Measurements from ENCODE around the gene CHTOP. TPM values are rescaled to one million over a fixed set of nuclear protein-coding genes. Genes with fewer than 3 reads are reported as not detected.

The CHTOP gene
- polyA plus RNA-seq, 1 donor from 2014 or later: 159 TPM

DNA sequence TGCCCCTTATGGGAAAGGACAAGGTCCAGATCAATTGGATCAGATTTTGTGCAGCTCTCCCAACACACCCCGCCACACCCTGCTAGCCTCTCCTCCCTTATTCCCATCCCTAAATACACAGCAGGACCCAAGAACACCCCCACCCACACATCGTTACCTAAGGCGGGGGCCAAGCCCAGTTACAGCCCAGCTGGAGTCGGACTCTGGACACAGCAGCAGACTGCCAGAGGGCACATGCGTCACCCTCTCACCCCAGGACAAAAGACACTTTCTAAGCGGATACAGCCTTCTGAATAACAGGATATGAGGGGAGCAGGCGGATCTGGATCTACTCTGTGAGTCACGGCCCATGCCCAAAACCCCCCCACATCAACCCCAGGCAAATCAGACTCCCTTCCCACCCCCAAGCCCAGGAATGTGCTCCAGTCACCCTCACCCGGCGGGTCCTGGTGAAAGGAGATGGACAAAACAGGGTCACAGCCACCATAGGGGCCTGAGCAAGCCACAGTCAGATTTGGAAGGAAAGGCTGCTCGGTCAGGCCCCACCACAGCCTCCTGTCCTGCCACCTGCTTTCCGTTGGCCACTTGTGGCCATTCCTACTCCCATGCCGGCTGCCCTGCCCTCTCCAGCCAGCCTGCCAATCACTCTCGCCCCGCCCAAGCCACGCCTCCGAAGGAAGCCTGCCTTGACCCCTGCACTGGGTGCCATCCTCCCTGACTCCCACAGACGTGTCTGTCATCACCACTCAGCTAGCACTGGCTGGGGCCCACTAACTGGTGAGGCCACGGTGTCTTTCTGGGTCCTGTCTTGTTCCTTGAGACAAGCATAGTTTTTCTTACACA is 24.9 kb upstream of the CHTOP start:
- no peak overlapping the region for H2AFZ ChIP-seq (ENCODE audit: low read depth, low read length)
- no peaks in the 10 kb centered on the region for H3K79me2 ChIP-seq (replicated peaks; ENCODE audit: insufficient read depth, low read length)
- no peak overlapping the region for H3K27ac ChIP-seq (ENCODE audit: low read length)
- no peaks in the 10 kb centered on the region for H3K27me3 ChIP-seq (ENCODE audit: insufficient read depth, low read depth, low read length)
- H3K4me3 ChIP-seq (ENCODE audit: low read length): no peak overlapping the region
- H3K9me2 ChIP-seq (ENCODE audit: insufficient read depth, low read length): no peaks in the 10 kb centered on the region
- no peaks in the 10 kb centered on the region for H4K20me1 ChIP-seq (ENCODE audit: insufficient read depth)
- H3K4me2 ChIP-seq (ENCODE audit: low read length): no peak overlapping the region
- no peaks in the 10 kb centered on the region for H3F3A ChIP-seq (ENCODE audit: insufficient read depth, low read length, poor library complexity, severe bottlenecking)
- no peaks in the 10 kb centered on the region for H3K9me3 ChIP-seq (ENCODE audit: low read length)
- no peak overlapping the region for H3K9ac ChIP-seq (ENCODE audit: low read length)
- no peak for TF ChIP-seq MXI1 (conservative IDR thresholded peaks at IDR 0.05; ENCODE audit: poor library complexity, severe bottlenecking)
- TF ChIP-seq EP300 (conservative IDR thresholded peaks at IDR 0.05; ENCODE audit: poor library complexity, severe bottlenecking): no peak
- TF ChIP-seq, protein P1, sequence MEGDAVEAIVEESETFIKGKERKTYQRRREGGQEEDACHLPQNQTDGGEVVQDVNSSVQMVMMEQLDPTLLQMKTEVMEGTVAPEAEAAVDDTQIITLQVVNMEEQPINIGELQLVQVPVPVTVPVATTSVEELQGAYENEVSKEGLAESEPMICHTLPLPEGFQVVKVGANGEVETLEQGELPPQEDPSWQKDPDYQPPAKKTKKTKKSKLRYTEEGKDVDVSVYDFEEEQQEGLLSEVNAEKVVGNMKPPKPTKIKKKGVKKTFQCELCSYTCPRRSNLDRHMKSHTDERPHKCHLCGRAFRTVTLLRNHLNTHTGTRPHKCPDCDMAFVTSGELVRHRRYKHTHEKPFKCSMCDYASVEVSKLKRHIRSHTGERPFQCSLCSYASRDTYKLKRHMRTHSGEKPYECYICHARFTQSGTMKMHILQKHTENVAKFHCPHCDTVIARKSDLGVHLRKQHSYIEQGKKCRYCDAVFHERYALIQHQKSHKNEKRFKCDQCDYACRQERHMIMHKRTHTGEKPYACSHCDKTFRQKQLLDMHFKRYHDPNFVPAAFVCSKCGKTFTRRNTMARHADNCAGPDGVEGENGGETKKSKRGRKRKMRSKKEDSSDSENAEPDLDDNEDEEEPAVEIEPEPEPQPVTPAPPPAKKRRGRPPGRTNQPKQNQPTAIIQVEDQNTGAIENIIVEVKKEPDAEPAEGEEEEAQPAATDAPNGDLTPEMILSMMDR (IDR thresholded peaks at IDR 0.05; ENCODE audit: poor library complexity, severe bottlenecking): no peak
- no peak for TF ChIP-seq POLR2AphosphoS5 (IDR thresholded peaks at IDR 0.05)
- no peak for TF ChIP-seq EZH2 (IDR thresholded peaks at IDR 0.05; ENCODE audit: borderline replicate concordance, insufficient read depth, low read length, poor library complexity, severe bottlenecking)
- no peak for TF ChIP-seq RAD21 (conservative IDR thresholded peaks at IDR 0.05)
- no peak for TF ChIP-seq SMC3 (conservative IDR thresholded peaks at IDR 0.05; ENCODE audit: poor library complexity)
- TF ChIP-seq, protein P2, sequence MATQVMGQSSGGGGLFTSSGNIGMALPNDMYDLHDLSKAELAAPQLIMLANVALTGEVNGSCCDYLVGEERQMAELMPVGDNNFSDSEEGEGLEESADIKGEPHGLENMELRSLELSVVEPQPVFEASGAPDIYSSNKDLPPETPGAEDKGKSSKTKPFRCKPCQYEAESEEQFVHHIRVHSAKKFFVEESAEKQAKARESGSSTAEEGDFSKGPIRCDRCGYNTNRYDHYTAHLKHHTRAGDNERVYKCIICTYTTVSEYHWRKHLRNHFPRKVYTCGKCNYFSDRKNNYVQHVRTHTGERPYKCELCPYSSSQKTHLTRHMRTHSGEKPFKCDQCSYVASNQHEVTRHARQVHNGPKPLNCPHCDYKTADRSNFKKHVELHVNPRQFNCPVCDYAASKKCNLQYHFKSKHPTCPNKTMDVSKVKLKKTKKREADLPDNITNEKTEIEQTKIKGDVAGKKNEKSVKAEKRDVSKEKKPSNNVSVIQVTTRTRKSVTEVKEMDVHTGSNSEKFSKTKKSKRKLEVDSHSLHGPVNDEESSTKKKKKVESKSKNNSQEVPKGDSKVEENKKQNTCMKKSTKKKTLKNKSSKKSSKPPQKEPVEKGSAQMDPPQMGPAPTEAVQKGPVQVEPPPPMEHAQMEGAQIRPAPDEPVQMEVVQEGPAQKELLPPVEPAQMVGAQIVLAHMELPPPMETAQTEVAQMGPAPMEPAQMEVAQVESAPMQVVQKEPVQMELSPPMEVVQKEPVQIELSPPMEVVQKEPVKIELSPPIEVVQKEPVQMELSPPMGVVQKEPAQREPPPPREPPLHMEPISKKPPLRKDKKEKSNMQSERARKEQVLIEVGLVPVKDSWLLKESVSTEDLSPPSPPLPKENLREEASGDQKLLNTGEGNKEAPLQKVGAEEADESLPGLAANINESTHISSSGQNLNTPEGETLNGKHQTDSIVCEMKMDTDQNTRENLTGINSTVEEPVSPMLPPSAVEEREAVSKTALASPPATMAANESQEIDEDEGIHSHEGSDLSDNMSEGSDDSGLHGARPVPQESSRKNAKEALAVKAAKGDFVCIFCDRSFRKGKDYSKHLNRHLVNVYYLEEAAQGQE (IDR thresholded peaks at IDR 0.05; ENCODE audit: borderline replicate concordance): no peak
- no peak for TF ChIP-seq TAF1 (IDR thresholded peaks at IDR 0.05; ENCODE audit: low read depth)
- H3K36me3 ChIP-seq (ENCODE audit: insufficient read depth, low read length): no peaks in the 10 kb centered on the region

DNA sequence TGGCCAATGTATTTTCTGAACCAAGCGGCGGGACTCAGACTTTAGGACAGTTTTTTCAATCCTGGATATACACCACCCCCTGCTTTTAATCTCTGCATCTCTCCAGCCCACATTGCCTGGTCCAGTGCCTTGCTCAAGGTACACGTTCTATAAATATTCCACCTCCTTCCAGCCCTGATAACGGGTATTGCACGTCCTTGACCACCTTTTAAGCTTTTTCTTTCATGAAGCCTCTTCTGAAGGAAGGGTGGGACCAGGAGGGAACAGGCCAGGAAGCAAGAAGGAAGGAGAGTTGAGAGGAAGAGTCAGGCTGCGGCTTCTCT is 24.3 kb upstream of the CHTOP start:
- Histone ChIP-seq H3K36me3 (ENCODE audit: insufficient read depth, low read length) (no peaks in the 10 kb centered on the region), H2AFZ (ENCODE audit: low read depth, low read length) (no peak overlapping the region), H3K4me2 (ENCODE audit: low read length) (no peak overlapping the region), H4K20me1 (ENCODE audit: insufficient read depth) (no peaks in the 10 kb centered on the region), H3F3A (ENCODE audit: insufficient read depth, low read length, poor library complexity, severe bottlenecking) (no peaks in the 10 kb centered on the region), H3K79me2 (replicated peaks; ENCODE audit: insufficient read depth, low read length) (no peaks in the 10 kb centered on the region), H3K9me3 (ENCODE audit: low read length) (no peaks in the 10 kb centered on the region), H3K9me2 (ENCODE audit: insufficient read depth, low read length) (no peaks in the 10 kb centered on the region), H3K4me3 (ENCODE audit: low read length) (no peak overlapping the region), H3K27ac (ENCODE audit: low read length) (no peak overlapping the region), H3K9ac (ENCODE audit: low read length) (no peak overlapping the region), H3K27me3 (ENCODE audit: insufficient read depth, low read depth, low read length) (no peaks in the 10 kb centered on the region)
- TF ChIP-seq RAD21 (conservative IDR thresholded peaks at IDR 0.05) (no peak), POLR2AphosphoS5 (IDR thresholded peaks at IDR 0.05) (no peak), MXI1 (conservative IDR thresholded peaks at IDR 0.05; ENCODE audit: poor library complexity, severe bottlenecking) (no peak), SMC3 (conservative IDR thresholded peaks at IDR 0.05; ENCODE audit: poor library complexity) (no peak), TAF1 (IDR thresholded peaks at IDR 0.05; ENCODE audit: low read depth) (no peak), EZH2 (IDR thresholded peaks at IDR 0.05; ENCODE audit: borderline replicate concordance, insufficient read depth, low read length, poor library complexity, severe bottlenecking) (no peak), EP300 (conservative IDR thresholded peaks at IDR 0.05; ENCODE audit: poor library complexity, severe bottlenecking) (no peak)
- TF ChIP-seq, protein P2 (IDR thresholded peaks at IDR 0.05; ENCODE audit: borderline replicate concordance): no peak
- TF ChIP-seq, protein P1 (IDR thresholded peaks at IDR 0.05; ENCODE audit: poor library complexity, severe bottlenecking): no peak
